ENCODE measurements around the gene PINLYP. TPM values are rescaled to one million over a fixed set of nuclear protein-coding genes. Genes with fewer than 3 reads are reported as not detected.

PINLYP gene
- total RNA-seq, 6 donors from 2014 or later = 1.8 to 9.4 (median 4.1) TPM

DNA sequence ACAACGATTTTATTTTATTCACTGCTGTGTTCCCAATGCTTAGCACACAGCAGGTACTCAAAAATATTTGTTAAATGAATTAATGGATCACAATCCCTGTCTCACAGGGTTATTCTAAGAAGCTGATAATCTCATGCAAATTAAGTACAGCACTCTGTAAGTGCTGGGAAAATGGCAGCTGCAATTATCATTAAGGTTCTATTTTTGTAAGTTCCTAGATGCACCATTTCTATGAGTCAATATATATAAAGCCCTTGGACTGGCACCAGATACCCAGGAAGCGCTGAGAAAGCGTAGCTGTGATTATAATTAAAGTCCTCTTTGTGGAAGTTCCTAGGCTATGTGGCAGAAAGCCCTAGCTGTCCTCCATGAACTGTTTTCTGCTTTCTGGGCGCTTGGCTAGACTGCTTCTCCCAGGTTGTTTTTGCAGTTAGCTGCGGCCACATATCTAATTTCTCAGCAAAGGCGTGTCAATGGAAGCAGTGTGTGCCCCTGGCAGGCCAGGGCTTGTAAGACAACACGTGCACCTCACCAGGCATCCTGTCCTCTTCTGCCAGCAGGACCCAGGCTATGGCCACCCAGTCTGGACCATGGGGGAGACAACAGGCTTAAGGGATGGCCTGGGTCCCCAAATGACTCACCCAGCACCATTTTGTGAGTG is 31.1 kb downstream of the PINLYP start:
- TF ChIP-seq, protein P1, sequence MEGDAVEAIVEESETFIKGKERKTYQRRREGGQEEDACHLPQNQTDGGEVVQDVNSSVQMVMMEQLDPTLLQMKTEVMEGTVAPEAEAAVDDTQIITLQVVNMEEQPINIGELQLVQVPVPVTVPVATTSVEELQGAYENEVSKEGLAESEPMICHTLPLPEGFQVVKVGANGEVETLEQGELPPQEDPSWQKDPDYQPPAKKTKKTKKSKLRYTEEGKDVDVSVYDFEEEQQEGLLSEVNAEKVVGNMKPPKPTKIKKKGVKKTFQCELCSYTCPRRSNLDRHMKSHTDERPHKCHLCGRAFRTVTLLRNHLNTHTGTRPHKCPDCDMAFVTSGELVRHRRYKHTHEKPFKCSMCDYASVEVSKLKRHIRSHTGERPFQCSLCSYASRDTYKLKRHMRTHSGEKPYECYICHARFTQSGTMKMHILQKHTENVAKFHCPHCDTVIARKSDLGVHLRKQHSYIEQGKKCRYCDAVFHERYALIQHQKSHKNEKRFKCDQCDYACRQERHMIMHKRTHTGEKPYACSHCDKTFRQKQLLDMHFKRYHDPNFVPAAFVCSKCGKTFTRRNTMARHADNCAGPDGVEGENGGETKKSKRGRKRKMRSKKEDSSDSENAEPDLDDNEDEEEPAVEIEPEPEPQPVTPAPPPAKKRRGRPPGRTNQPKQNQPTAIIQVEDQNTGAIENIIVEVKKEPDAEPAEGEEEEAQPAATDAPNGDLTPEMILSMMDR (IDR thresholded peaks at IDR 0.05) = no peak
- TF ChIP-seq POLR2AphosphoS5 (IDR thresholded peaks at IDR 0.05) = no peak
- no peak for TF ChIP-seq POLR2A (IDR thresholded peaks at IDR 0.05)
- no peak for TF ChIP-seq EP300 (IDR thresholded peaks at IDR 0.05)
- DNase-seq (no peak), ATAC-seq (ENCODE audit: low FRiP score in 2 of 2) (no peak)
- Histone ChIP-seq H3K27me3 (no peaks in the 10 kb centered on the region), H3K27ac (no peak overlapping the region), H3K9me3 (no peaks in the 10 kb centered on the region), H3K4me1 (no peaks in the 10 kb centered on the region), H3K4me3 (no peak overlapping the region), H3K36me3 (peaks cover 2 to 26% (median 13%) of the 10 kb centered on the region in 4 donors)
- 87 to 93% methylated on average over 7 of the region's 7 CpGs for WGBS, 2 donors

DNA sequence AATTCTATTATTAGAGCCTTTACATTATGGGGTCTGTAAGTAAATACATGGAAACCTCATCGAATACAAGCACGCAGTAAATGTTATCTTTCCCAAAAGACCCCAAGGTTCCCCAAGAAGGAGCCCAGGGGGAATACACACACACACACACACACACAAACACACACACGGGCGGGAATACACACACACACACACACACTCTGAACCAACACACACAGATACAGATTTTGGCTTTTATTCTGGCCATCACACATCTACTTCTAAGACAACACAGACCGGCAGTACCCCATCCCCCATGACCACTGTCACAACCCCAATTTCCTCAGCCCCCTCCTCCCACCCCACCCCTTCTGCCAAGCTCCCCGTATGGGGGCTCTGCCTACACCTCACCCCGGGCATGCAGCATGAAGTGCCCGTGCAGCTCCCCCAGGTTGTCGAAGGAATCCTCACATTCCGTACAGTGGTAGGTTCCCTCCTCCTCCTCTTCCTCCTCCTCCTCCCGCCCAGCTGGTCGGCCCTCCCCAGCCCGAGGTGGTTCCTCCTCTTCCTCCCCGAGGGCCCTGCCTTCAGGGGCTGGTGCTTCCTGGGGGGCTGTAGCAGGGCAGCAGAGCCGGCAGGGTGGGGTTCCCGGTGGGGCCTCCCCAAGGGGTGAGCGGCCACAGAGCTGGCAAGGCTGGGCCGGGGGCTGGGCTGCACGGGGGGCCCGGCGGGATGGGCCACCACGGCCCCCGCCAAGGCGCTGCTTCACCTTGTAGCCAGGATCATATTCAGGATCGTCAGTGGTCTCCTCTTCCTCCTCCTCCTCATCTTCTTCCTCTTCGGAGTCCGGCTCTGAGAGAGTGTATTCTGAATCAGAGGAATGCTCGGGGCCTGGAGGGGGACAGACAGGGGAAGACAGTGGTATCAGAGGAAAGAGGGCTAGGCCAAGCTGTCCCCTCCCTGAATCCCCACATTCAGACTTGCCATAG is 31.9 kb downstream of the PINLYP start:
- peaks cover 2 to 29% (median 18%) of the 10 kb centered on the region in 4 donors for H3K36me3 ChIP-seq
- 67 to 69% methylated on average over 24 to 26 of the region's 28 CpGs for WGBS, 2 donors

GRCh38 chr19:43609872-43610271 is 34.3 kb downstream of the PINLYP start:
- H3K27me3 ChIP-seq = no peaks in the 10 kb centered on the region
- ATAC-seq (ENCODE audit: low FRiP score in 2 of 2) = no peak
- no peaks in the 10 kb centered on the region for H3K4me1 ChIP-seq
- H3K9me3 ChIP-seq = no peaks in the 10 kb centered on the region
- WGBS, 2 donors = 79 to 86% methylated on average over 7 of the region's 7 CpGs
- H3K4me3 ChIP-seq = no peak overlapping the region
- H3K36me3 ChIP-seq = peaks cover 6 to 44% (median 25%) of the 10 kb centered on the region in 4 donors
- no peak for DNase-seq
- no peak for TF ChIP-seq EP300 (IDR thresholded peaks at IDR 0.05)
- TF ChIP-seq, protein P1 (IDR thresholded peaks at IDR 0.05) = no peak
- TF ChIP-seq POLR2A (IDR thresholded peaks at IDR 0.05) = no peak
- TF ChIP-seq POLR2AphosphoS5 (IDR thresholded peaks at IDR 0.05) = no peak
- H3K27ac ChIP-seq = no peak overlapping the region

More for the DNA sequence above, 31.9 kb downstream of the PINLYP start:
- TF ChIP-seq POLR2A (IDR thresholded peaks at IDR 0.05) (no peak), EP300 (IDR thresholded peaks at IDR 0.05) (no peak), POLR2AphosphoS5 (IDR thresholded peaks at IDR 0.05) (no peak)
- TF ChIP-seq, protein P1 (IDR thresholded peaks at IDR 0.05) = no peak
- no peaks in the 10 kb centered on the region for H3K27me3 ChIP-seq
- no peak overlapping the region for H3K27ac ChIP-seq
- no peak for ATAC-seq (ENCODE audit: low FRiP score in 2 of 2)
- no peaks in the 10 kb centered on the region for H3K4me1 ChIP-seq
- no peak overlapping the region for H3K4me3 ChIP-seq
- DNase-seq = no peak
- no peaks in the 10 kb centered on the region for H3K9me3 ChIP-seq

DNA sequence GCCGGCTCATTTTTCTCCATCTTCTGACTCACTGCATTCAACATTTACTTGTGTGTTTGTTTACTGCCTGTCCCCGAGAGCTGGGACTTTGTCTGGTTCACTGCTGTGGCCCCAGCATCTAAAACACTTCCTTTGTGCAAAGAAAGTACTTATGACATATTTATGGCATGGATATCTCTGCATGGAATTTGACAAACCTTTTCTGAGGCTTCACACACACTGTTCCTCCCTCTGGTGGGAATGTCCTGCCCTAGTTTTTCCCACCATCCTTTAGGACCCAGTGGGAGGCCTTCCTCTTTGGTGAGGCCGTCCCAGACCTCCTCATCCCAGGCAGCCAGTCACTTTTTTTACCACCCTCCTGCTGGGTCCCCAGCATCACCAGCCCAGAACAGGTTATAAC is 34.9 kb downstream of the PINLYP start:
- Histone ChIP-seq H3K4me1 (no peaks in the 10 kb centered on the region), H3K36me3 (peaks cover 6 to 44% (median 25%) of the 10 kb centered on the region in 4 donors), H3K27ac (no peak overlapping the region), H3K27me3 (no peaks in the 10 kb centered on the region), H3K9me3 (no peaks in the 10 kb centered on the region), H3K4me3 (no peak overlapping the region)
- no peak for TF ChIP-seq POLR2AphosphoS5 (IDR thresholded peaks at IDR 0.05)
- TF ChIP-seq, protein P1 (IDR thresholded peaks at IDR 0.05) = no peak
- no peak for TF ChIP-seq EP300 (IDR thresholded peaks at IDR 0.05)
- no peak for TF ChIP-seq POLR2A (IDR thresholded peaks at IDR 0.05)
- no peak for DNase-seq
- WGBS, 2 donors = 79 to 91% methylated on average over 3 of the region's 3 CpGs
- ATAC-seq (ENCODE audit: low FRiP score in 2 of 2) = no peak
